ENCODE measurements around the gene NLGN1. TPM values are rescaled to one million over a fixed set of nuclear protein-coding genes. Genes with fewer than 3 reads are reported as not detected.

The NLGN1 gene
- total RNA-seq, 1 experiment from 2014 or later = not detected

- CTCF ChIA-PET = no interaction called here
- intact Hi-C loops (cut with micrococcal nuclease) = no loop called here
- H3K27ac Mint-ChIP-seq (ENCODE audit: low read depth, unreplicated experiment) = no peak overlapping the region
- H3K9me3 Mint-ChIP-seq (ENCODE audit: unreplicated experiment) = no peaks in the 10 kb centered on the region
- H3K36me3 Mint-ChIP-seq (ENCODE audit: insufficient read depth, unreplicated experiment) = no peaks in the 10 kb centered on the region
- POLR2A ChIA-PET = no interaction called here
- peaks cover 2% of the 10 kb centered on the region for H3K4me1 Mint-ChIP-seq (ENCODE audit: insufficient read depth, unreplicated experiment)
- BruUV-seq (replicated peaks) = no TSS peak
- no peak for DNase-seq (ENCODE audit: unreplicated experiment)
- H3K27me3 Mint-ChIP-seq (ENCODE audit: insufficient read depth, unreplicated experiment) = peaks cover 43% of the 10 kb centered on the region
- no peak for TF ChIP-seq CTCF (IDR thresholded peaks at IDR 0.05; ENCODE audit: unreplicated experiment)
- H3K4me3 Mint-ChIP-seq (ENCODE audit: unreplicated experiment) = no peak overlapping the region
Observed at GRCh38 chr3:173706630-173707029, 309.1 kb downstream of the NLGN1 start.

DNA sequence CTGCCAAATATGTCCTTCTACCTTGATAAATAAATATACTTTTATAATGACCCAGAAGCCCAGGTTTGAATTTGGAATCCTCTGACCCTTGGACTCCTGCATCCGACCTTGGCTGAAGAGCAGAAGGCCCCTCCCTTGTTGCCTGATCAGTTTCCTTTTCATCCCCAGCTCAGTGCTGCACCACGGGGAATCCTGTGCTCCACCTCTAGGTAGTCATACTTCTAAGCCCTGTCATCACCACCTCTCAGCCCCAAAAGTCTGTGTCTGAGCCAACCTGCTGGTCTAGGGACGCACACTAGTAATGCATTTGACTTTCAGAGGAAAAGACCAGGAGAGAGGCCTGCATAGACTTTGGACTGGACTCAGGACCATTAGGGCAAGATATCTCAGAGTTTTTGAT, 310.6 kb downstream of the NLGN1 start:
- no peak for TF ChIP-seq CTCF (IDR thresholded peaks at IDR 0.05; ENCODE audit: unreplicated experiment)
- POLR2A ChIA-PET = no interaction called here
- H3K9me3 Mint-ChIP-seq (ENCODE audit: unreplicated experiment) = no peaks in the 10 kb centered on the region
- peaks cover 58% of the 10 kb centered on the region for H3K27me3 Mint-ChIP-seq (ENCODE audit: insufficient read depth, unreplicated experiment)
- peaks cover 4% of the 10 kb centered on the region for H3K4me1 Mint-ChIP-seq (ENCODE audit: insufficient read depth, unreplicated experiment)
- no peak overlapping the region for H3K27ac Mint-ChIP-seq (ENCODE audit: low read depth, unreplicated experiment)
- no peak for DNase-seq (ENCODE audit: unreplicated experiment)
- H3K36me3 Mint-ChIP-seq (ENCODE audit: insufficient read depth, unreplicated experiment) = no peaks in the 10 kb centered on the region
- CTCF ChIA-PET = no interaction called here
- no TSS peak for BruUV-seq (replicated peaks)
- intact Hi-C loops (cut with micrococcal nuclease) = no loop called here
- H3K4me3 Mint-ChIP-seq (ENCODE audit: unreplicated experiment) = no peak overlapping the region

DNA sequence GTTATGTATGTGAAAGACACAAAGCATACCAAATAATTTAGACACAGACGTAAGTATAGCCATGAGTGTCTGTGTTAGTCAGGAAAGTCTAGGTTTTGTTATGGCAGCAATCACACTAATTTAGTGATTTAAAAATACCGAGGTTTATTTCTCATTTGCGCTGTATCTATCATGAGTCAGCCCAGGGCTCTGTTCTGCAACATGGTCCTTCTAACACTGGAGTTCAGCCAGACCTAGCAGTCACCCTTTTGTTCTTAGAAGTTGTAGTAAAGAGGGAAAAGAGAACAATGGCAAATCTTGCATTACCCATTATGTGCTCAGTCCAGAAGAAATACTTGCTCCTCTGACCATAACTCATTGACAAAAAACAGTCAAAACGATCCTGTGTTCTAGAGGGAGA, 311.5 kb downstream of the NLGN1 start:
- no peaks in the 10 kb centered on the region for H3K9me3 Mint-ChIP-seq (ENCODE audit: unreplicated experiment)
- intact Hi-C loops (cut with micrococcal nuclease) = no loop called here
- TF ChIP-seq CTCF (IDR thresholded peaks at IDR 0.05; ENCODE audit: unreplicated experiment) = no peak
- BruUV-seq (replicated peaks) = no TSS peak
- peaks cover 62% of the 10 kb centered on the region for H3K27me3 Mint-ChIP-seq (ENCODE audit: insufficient read depth, unreplicated experiment)
- no peak overlapping the region for H3K27ac Mint-ChIP-seq (ENCODE audit: low read depth, unreplicated experiment)
- H3K36me3 Mint-ChIP-seq (ENCODE audit: insufficient read depth, unreplicated experiment) = no peaks in the 10 kb centered on the region
- peak; percentile 45 for DNase-seq (ENCODE audit: unreplicated experiment)
- no peak overlapping the region for H3K4me3 Mint-ChIP-seq (ENCODE audit: unreplicated experiment)
- peaks cover 4% of the 10 kb centered on the region for H3K4me1 Mint-ChIP-seq (ENCODE audit: insufficient read depth, unreplicated experiment)
- CTCF ChIA-PET = no interaction called here
- POLR2A ChIA-PET = no interaction called here

DNA sequence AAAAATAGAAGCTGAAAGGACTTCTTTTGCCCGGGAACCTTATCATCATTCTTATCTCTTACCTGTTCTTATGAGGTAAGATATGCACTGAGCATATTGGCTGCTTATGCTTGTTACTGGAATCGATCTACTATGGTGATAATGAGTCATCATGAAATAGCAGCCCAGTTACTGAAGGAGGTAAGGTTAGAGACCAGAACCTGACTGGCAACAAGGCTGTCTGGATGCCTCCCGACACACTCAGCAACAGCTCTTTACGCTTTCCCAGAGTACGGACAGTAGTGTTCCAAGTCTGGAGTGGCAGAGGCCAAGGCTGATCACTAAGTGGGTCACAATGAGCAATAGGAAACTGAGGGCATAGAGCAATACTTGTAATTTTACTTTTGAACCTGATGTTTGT, 314.1 kb downstream of the NLGN1 start:
- no TSS peak for BruUV-seq (replicated peaks)
- Mint-ChIP-seq H3K27ac (ENCODE audit: low read depth, unreplicated experiment) (no peak overlapping the region), H3K36me3 (ENCODE audit: insufficient read depth, unreplicated experiment) (no peaks in the 10 kb centered on the region), H3K27me3 (ENCODE audit: insufficient read depth, unreplicated experiment) (peaks cover 66% of the 10 kb centered on the region), H3K9me3 (ENCODE audit: unreplicated experiment) (no peaks in the 10 kb centered on the region), H3K4me3 (ENCODE audit: unreplicated experiment) (no peak overlapping the region), H3K4me1 (ENCODE audit: insufficient read depth, unreplicated experiment) (peaks cover 4% of the 10 kb centered on the region)
- ChIA-PET POLR2A (interaction anchor here (0.6 kb wide), 1 partner anchor 641 kb away, joined by 3 read pairs; no protein-coding TSS in a partner anchor), CTCF (no interaction called here)
- no peak for TF ChIP-seq CTCF (IDR thresholded peaks at IDR 0.05; ENCODE audit: unreplicated experiment)
- DNase-seq (ENCODE audit: unreplicated experiment) = no peak
- intact Hi-C loops (cut with micrococcal nuclease) = no loop called here

Data from MCF 10A (cell line).